HG03520 (cell line): ENCODE data around the gene HPD.

Experiments
- ATAC-seq: cut with Tn5 transposase; IDR thresholded peaks from one replicate; pipeline ENCODE4 v1.9.1; 2021; ENCODE audit warnings: mild to moderate bottlenecking, moderate library complexity; ENCODE audit not compliant: unreplicated experiment

HPD gene

GRCh38 chr12:121829250-121829918 lies 29.3 kb downstream of the HPD start:
- no peak for ATAC-seq

GRCh38 chr12:121828826-121829225 lies 29.8 kb downstream of the HPD start:
- no peak for ATAC-seq

GRCh38 chr12:121828306-121828705 lies 30.4 kb downstream of the HPD start:
- no peak for ATAC-seq

- no peak for ATAC-seq
Measured at GRCh38 chr12:121827351-121828099, 31.1 kb downstream of the HPD start.

GRCh38 chr12:121826318-121827150 lies 32.1 kb downstream of the HPD start:
- ATAC-seq: no peak

GRCh38 chr12:121825041-121825523 lies 33.6 kb downstream of the HPD start:
- no peak for ATAC-seq

- no peak for ATAC-seq
Measured at GRCh38 chr12:121823727-121824115, 34.9 kb downstream of the HPD start.

GRCh38 chr12:121823101-121823726 lies 35.4 kb downstream of the HPD start:
- ATAC-seq: no peak

GRCh38 chr12:121822393-121823100 lies 36.1 kb downstream of the HPD start:
- no peak for ATAC-seq

GRCh38 chr12:121820056-121820455 lies 38.6 kb downstream of the HPD start:
- no peak for ATAC-seq

GRCh38 chr12:121819212-121819949 lies 39.3 kb downstream of the HPD start:
- ATAC-seq: no peak

GRCh38 chr12:121817648-121818043 lies 41.0 kb downstream of the HPD start:
- no peak for ATAC-seq

- no peak for ATAC-seq
Measured at GRCh38 chr12:121816925-121817647, 41.6 kb downstream of the HPD start.

GRCh38 chr12:121815263-121815662 lies 43.4 kb downstream of the HPD start:
- ATAC-seq: no peak

- ATAC-seq: no peak
Measured at GRCh38 chr12:121814429-121815119, 44.1 kb downstream of the HPD start.

GRCh38 chr12:121813951-121814350 lies 44.7 kb downstream of the HPD start:
- ATAC-seq: no peak

- ATAC-seq: no peak
Measured at GRCh38 chr12:121812921-121813896, 45.5 kb downstream of the HPD start.
